HepG2 (cell line): ENCODE data around the gene NDUFC1. TPM values are rescaled to one million over a fixed set of nuclear protein-coding genes. Genes with fewer than 3 reads are reported as not detected.

Source experiments
- ATAC-seq: fragments of 200-7000 bp; cut with Tn5 transposase; 3 replicates; pipeline ENCODE4 v1.9.1; 2020; ENCODE audit warnings: mild to moderate bottlenecking, moderate library complexity
- BruUV-seq: library from RNA; stranded (reverse); fragments of 400-500 nt; replicated peaks from 2 replicates; lab custom pipeline; 2021; lab: Mats Ljungman, UMichigan
- CTCF ChIA-PET: fragments of 300-600 bp; formaldehyde crosslinking; extraction: SDS; loops from one replicate; lab custom pipeline; 2021; ENCODE audit warnings: low total read pairs, inconsistent platforms, low intra/inter-chr PET ratio; lab: Yijun Ruan, JAX
- POLR2A ChIA-PET: fragments of 350-600 bp; sonication (Branson Sonifier 250); formaldehyde crosslinking; loops from one replicate; lab custom pipeline; 2020; ENCODE audit warnings: antibody characterized with exemption, inconsistent platforms; lab: Yijun Ruan, JAX
- DNase-seq: peaks from one replicate; pipeline ENCODE4 v3.0.0-alpha.2; 2015; ENCODE audit warnings: low spot score
- FAIRE-seq: peaks from 3 replicates; lab custom pipeline; 2011; peaks lifted over from hg19 to GRCh38; lab: Jason Lieb, UNC
- H2AFZ ChIP-seq: one replicate; pipeline ENCODE4 v1.6.1; 2011; ENCODE audit warnings: low read length, inconsistent platforms
- H3K27ac ChIP-seq: fragments of 300-600 bp; 3 replicates; pipeline ENCODE4 v1.8.0; 2011; ENCODE audit warnings: mixed run types, mild to moderate bottlenecking, mixed read lengths, low read length, inconsistent platforms; ENCODE audit not compliant: insufficient read depth; ENCODE audit errors: extremely low read length
- H3K27me3 ChIP-seq, 2 experiments: fragments of 200-600 bp in 1 of 2; 2 replicates in 1 of 2; 3 replicates in 1 of 2; pipeline versions ENCODE4 v1.6.0 to v1.8.0; 2011; ENCODE audit warnings: low read length in 2 of 2, mild to moderate bottlenecking in 2 of 2, moderate library complexity in 2 of 2, inconsistent platforms in 1 of 2; ENCODE audit not compliant: insufficient read depth in 2 of 2, control insufficient read depth in 1 of 2
- H3K36me3 ChIP-seq, 2 experiments: fragments of 200-600 bp in 1 of 2; replicated peaks in 1 of 2; 2 replicates in 1 of 2; 3 replicates in 1 of 2; pipeline versions ENCODE4 v1.5.1 to v1.8.0; 2011; ENCODE audit warnings: low read length in 2 of 2, inconsistent platforms in 1 of 2; ENCODE audit not compliant: insufficient read depth in 2 of 2, control insufficient read depth in 1 of 2
- H3K4me1 ChIP-seq: 2 replicates; pipeline ENCODE4 v1.5.1; 2012; ENCODE audit warnings: low read length, inconsistent platforms; ENCODE audit not compliant: insufficient read depth
- H3K4me2 ChIP-seq: 2 replicates; pipeline ENCODE4 v1.6.0; 2011; ENCODE audit warnings: low read depth, low read length, inconsistent platforms
- H3K4me3 ChIP-seq, 3 experiments: fragments of 200-600 bp in 1 of 3; sonication (generic), shearing (Covaris generic) in 1 of 3; replicated peaks in 1 of 3; 2 replicates each; pipeline ENCODE4 v1.5.1; 2011 to 2016; ENCODE audit warnings: low read length in 3 of 3, inconsistent platforms in 2 of 3, low read depth in 2 of 3, mild to moderate bottlenecking in 2 of 3, control low read depth in 1 of 3, mixed read lengths in 1 of 3; ENCODE audit not compliant: insufficient read depth in 1 of 3
- H3K79me2 ChIP-seq: one replicate; pipeline ENCODE4 v1.6.1; 2011; ENCODE audit warnings: low read length, inconsistent platforms; ENCODE audit not compliant: insufficient read depth
- H3K9ac ChIP-seq: 2 replicates; pipeline ENCODE4 v1.6.0; 2011; ENCODE audit warnings: mild to moderate bottlenecking, low read depth, low read length, inconsistent platforms; ENCODE audit not compliant: insufficient read depth
- H3K9me3 ChIP-seq: 2 replicates; pipeline ENCODE4 v1.5.1; 2012; ENCODE audit warnings: mild to moderate bottlenecking, low read length
- H4K20me1 ChIP-seq: 2 replicates; pipeline ENCODE4 v1.6.0; 2011; ENCODE audit warnings: inconsistent platforms, mild to moderate bottlenecking, low read length, moderate library complexity; ENCODE audit not compliant: insufficient read depth
- BRD4 ChIP-seq: sonication (generic); formaldehyde crosslinking; IDR thresholded peaks from 2 replicates; pipeline ENCODE4 v1.4.0; 2020; ENCODE audit warnings: missing genetic modification reagents
- EP300 ChIP-seq, 3 experiments: sonication (generic) in 1 of 3; formaldehyde crosslinking in 1 of 3; IDR thresholded peaks; 2 replicates each; pipeline versions ENCODE4 v1.5.1 to v1.6.1; 2011 to 2020; ENCODE audit warnings: low read depth in 2 of 3, low read length in 2 of 3, borderline replicate concordance in 1 of 3, improper control_type of control experiment in 1 of 3, mild to moderate bottlenecking in 1 of 3, missing genetic modification reagents in 1 of 3, moderate library complexity in 1 of 3
- NR3C1 ChIP-seq: sonication (generic); formaldehyde crosslinking; IDR thresholded peaks from 2 replicates; pipeline ENCODE4 v1.4.0; 2020; ENCODE audit warnings: missing genetic modification reagents
- NRL ChIP-seq: sonication (generic); formaldehyde crosslinking; IDR thresholded peaks from 2 replicates; pipeline ENCODE4 v1.5.0; 2020; ENCODE audit warnings: missing genetic modification reagents, mild to moderate bottlenecking, moderate library complexity, borderline replicate concordance
- PAX8 ChIP-seq: sonication (generic); formaldehyde crosslinking; IDR thresholded peaks from 2 replicates; pipeline ENCODE4 v1.8.0; 2022; ENCODE audit warnings: mild to moderate bottlenecking, missing genetic modification reagents, borderline replicate concordance
- ZMYM3 ChIP-seq: sonication (generic); formaldehyde crosslinking; IDR thresholded peaks from 2 replicates; pipeline ENCODE4 v1.5.1; 2020; ENCODE audit warnings: mild to moderate bottlenecking, missing genetic modification reagents
- ZNF878 ChIP-seq: sonication (generic); formaldehyde crosslinking; IDR thresholded peaks from 2 replicates; pipeline ENCODE4 v1.8.1; 2023; ENCODE audit warnings: mild to moderate bottlenecking, missing genetic modification reagents, moderate library complexity
- WGBS: methylation state at CpG from one replicate; pipeline ENCODE4 v1.1.6; 2017; ENCODE audit warnings: low lambda C conversion rate; 5-methylcytosine and 5-hydroxymethylcytosine counted together
- in situ Hi-C: cut with HindIII; loops from 2 replicates; pipeline ENCODE4 v1.10.0; 2017; ENCODE audit warnings: low pct_unique_long_range_greater_than_20kb; ENCODE audit not compliant: extremely low pct_ligation_motif_present
- intact Hi-C: fragments of 100-400 bp; cut with micrococcal nuclease; formaldehyde crosslinking; loops from one replicate; pipeline ENCODE4 v1.10.0; 2022; ENCODE audit not compliant: unreplicated experiment
- polyA plus RNA-seq, 8 experiments: library from polyadenylated mRNA; depleted of rRNA in 3 of 8; stranded (reverse) in 7 of 8; unstranded in 1 of 8; fragments of >200 nt; fragmentation: Illumina TruSeq in 4 of 8; extraction: Trizol in 4 of 8; gene quantifications; 2 replicates each; pipeline versions ENCODE4 v1.2.1 to v1.2.3, GENCODE V29; 2011 to 2016; ENCODE audit warnings: low read depth in 4 of 8, missing spikeins in 1 of 8, mixed read lengths in 1 of 8; ENCODE audit not compliant: insufficient read depth in 1 of 8
- total RNA-seq, 5 experiments: library from RNA; depleted of rRNA; stranded (reverse); fragments of >200 nt; fragmentation: Illumina TruSeq; extraction: Trizol; gene quantifications; 2 replicates each; pipeline ENCODE4 v1.2.3, GENCODE V29; 2016; ENCODE audit warnings: low read depth in 1 of 5
- TF ChIP-seq, protein P1 (sequence below): sonication (generic); formaldehyde crosslinking; IDR thresholded peaks from 2 replicates; pipeline ENCODE4 v1.4.0; 2020; ENCODE audit warnings: missing genetic modification reagents
- TF ChIP-seq, protein P2 (sequence below): sonication (generic); formaldehyde crosslinking; IDR thresholded peaks from 2 replicates; pipeline ENCODE4 v1.4.0; 2020; ENCODE audit warnings: missing genetic modification reagents
- TF ChIP-seq, protein P3 (sequence below): sonication (generic); formaldehyde crosslinking; conservative IDR thresholded peaks from 2 replicates; pipeline ENCODE4 v1.8.0; 2022; ENCODE audit warnings: mild to moderate bottlenecking, moderate library complexity, missing genetic modification reagents
- TF ChIP-seq, protein P4 (sequence below): sonication (generic); formaldehyde crosslinking; IDR thresholded peaks from 2 replicates; pipeline ENCODE4 v1.5.0; 2020; ENCODE audit warnings: missing genetic modification reagents
- TF ChIP-seq, protein P5 (sequence below): sonication (generic); formaldehyde crosslinking; IDR thresholded peaks from 2 replicates; pipeline ENCODE4 v1.5.0; 2020; ENCODE audit warnings: missing genetic modification reagents

The NDUFC1 gene
- total and polyA plus RNA-seq, 2 of the 13 experiments (the other 11 are each of a cell fraction or from before 2014, with no cell fraction given) = 43.4 to 96.4 TPM

DNA sequence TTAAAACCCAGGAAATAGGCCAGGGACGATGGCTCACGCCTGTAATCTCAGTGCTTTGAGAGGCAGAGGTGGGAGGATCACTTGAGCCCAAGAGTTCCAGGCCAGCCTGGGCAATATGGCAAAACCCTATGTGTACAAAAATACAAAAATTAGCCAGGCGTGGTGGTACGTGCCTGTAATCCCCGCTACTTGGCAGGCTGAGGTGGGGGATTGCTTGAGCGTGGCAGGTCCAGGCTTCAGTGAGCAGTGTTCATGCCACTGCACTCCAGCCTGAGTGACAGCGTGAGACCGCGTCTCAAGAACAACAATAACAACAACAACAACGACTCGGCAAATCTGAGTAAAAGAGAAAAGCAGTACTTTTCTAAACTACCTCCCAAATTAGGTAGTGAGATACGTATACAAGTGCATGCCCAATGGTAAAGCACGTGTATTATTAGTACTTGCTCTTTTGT lies 13.0 kb upstream of the NDUFC1 start:
- Histone ChIP-seq H3K4me3 (no peak overlapping the region), H3K9ac (no peak overlapping the region), H4K20me1 (peaks cover 36% of the 10 kb centered on the region), H3K9me3 (no peaks in the 10 kb centered on the region), H3K36me3 (0 out of 5 replicates have a peak, but pooled peaks cover 1 to 3% of the 10 kb centered on the region in 2 experiments), H3K79me2 (peaks cover 100% of the 10 kb centered on the region), H2AFZ (no peak overlapping the region), H3K27me3 (no peaks in the 10 kb centered on the region), H3K27ac (no peak overlapping the region), H3K4me1 (peaks cover 20% of the 10 kb centered on the region; the same call in 1 of the 2 replicates), H3K4me2 (no peak overlapping the region)
- DNase-seq (no peak), FAIRE-seq (no peak), ATAC-seq (no peak)
- in situ Hi-C loops = no loop called here
- intact Hi-C loops = no loop called here
- POLR2A ChIA-PET = no interaction called here
- WGBS = 95% methylated on average over 13 of the region's 13 CpGs
- no peak for TF ChIP-seq ZMYM3 (CRISPR knock-in tag)
- TF ChIP-seq, protein P1, sequence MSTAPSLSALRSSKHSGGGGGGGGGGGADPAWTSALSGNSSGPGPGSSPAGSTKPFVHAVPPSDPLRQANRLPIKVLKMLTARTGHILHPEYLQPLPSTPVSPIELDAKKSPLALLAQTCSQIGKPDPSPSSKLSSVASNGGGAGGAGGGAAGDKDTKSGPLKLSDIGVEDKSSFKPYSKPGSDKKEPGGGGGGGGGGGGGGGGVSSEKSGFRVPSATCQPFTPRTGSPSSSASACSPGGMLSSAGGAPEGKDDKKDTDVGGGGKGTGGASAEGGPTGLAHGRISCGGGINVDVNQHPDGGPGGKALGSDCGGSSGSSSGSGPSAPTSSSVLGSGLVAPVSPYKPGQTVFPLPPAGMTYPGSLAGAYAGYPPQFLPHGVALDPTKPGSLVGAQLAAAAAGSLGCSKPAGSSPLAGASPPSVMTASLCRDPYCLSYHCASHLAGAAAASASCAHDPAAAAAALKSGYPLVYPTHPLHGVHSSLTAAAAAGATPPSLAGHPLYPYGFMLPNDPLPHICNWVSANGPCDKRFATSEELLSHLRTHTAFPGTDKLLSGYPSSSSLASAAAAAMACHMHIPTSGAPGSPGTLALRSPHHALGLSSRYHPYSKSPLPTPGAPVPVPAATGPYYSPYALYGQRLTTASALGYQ (CRISPR knock-in tag) = no peak
- TF ChIP-seq, protein P2, sequence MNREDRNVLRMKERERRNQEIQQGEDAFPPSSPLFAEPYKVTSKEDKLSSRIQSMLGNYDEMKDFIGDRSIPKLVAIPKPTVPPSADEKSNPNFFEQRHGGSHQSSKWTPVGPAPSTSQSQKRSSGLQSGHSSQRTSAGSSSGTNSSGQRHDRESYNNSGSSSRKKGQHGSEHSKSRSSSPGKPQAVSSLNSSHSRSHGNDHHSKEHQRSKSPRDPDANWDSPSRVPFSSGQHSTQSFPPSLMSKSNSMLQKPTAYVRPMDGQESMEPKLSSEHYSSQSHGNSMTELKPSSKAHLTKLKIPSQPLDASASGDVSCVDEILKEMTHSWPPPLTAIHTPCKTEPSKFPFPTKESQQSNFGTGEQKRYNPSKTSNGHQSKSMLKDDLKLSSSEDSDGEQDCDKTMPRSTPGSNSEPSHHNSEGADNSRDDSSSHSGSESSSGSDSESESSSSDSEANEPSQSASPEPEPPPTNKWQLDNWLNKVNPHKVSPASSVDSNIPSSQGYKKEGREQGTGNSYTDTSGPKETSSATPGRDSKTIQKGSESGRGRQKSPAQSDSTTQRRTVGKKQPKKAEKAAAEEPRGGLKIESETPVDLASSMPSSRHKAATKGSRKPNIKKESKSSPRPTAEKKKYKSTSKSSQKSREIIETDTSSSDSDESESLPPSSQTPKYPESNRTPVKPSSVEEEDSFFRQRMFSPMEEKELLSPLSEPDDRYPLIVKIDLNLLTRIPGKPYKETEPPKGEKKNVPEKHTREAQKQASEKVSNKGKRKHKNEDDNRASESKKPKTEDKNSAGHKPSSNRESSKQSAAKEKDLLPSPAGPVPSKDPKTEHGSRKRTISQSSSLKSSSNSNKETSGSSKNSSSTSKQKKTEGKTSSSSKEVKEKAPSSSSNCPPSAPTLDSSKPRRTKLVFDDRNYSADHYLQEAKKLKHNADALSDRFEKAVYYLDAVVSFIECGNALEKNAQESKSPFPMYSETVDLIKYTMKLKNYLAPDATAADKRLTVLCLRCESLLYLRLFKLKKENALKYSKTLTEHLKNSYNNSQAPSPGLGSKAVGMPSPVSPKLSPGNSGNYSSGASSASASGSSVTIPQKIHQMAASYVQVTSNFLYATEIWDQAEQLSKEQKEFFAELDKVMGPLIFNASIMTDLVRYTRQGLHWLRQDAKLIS (CRISPR knock-in tag) = no peak
- no peak for TF ChIP-seq ZNF878 (CRISPR knock-in tag)
- TF ChIP-seq, protein P3, sequence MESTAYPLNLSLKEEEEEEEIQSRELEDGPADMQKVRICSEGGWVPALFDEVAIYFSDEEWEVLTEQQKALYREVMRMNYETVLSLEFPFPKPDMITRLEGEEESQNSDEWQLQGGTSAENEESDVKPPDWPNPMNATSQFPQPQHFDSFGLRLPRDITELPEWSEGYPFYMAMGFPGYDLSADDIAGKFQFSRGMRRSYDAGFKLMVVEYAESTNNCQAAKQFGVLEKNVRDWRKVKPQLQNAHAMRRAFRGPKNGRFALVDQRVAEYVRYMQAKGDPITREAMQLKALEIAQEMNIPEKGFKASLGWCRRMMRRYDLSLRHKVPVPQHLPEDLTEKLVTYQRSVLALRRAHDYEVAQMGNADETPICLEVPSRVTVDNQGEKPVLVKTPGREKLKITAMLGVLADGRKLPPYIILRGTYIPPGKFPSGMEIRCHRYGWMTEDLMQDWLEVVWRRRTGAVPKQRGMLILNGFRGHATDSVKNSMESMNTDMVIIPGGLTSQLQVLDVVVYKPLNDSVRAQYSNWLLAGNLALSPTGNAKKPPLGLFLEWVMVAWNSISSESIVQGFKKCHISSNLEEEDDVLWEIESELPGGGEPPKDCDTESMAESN = no peak
- TF ChIP-seq BRD4 (CRISPR knock-in tag) = no peak
- no peak for TF ChIP-seq EP300 (IDR thresholded peaks at IDR 0.05; ENCODE audit: low read depth in 2 of 2, low read length in 2 of 2)
- no peak for TF ChIP-seq EP300 (CRISPR knock-in tag; IDR thresholded peaks at IDR 0.05; ENCODE audit: borderline replicate concordance)
- TF ChIP-seq, protein P4, sequence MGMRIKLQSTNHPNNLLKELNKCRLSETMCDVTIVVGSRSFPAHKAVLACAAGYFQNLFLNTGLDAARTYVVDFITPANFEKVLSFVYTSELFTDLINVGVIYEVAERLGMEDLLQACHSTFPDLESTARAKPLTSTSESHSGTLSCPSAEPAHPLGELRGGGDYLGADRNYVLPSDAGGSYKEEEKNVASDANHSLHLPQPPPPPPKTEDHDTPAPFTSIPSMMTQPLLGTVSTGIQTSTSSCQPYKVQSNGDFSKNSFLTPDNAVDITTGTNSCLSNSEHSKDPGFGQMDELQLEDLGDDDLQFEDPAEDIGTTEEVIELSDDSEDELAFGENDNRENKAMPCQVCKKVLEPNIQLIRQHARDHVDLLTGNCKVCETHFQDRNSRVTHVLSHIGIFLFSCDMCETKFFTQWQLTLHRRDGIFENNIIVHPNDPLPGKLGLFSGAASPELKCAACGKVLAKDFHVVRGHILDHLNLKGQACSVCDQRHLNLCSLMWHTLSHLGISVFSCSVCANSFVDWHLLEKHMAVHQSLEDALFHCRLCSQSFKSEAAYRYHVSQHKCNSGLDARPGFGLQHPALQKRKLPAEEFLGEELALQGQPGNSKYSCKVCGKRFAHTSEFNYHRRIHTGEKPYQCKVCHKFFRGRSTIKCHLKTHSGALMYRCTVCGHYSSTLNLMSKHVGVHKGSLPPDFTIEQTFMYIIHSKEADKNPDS (CRISPR knock-in tag) = no peak
- TF ChIP-seq, protein P5, sequence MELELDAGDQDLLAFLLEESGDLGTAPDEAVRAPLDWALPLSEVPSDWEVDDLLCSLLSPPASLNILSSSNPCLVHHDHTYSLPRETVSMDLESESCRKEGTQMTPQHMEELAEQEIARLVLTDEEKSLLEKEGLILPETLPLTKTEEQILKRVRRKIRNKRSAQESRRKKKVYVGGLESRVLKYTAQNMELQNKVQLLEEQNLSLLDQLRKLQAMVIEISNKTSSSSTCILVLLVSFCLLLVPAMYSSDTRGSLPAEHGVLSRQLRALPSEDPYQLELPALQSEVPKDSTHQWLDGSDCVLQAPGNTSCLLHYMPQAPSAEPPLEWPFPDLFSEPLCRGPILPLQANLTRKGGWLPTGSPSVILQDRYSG (CRISPR knock-in tag) = no peak
- no peak for TF ChIP-seq NR3C1
- TF ChIP-seq NRL (CRISPR knock-in tag) = no peak
- no peak for TF ChIP-seq PAX8 (CRISPR knock-in tag)
- CTCF ChIA-PET = no interaction called here
- BruUV-seq = no TSS peak
